GM18907 (cell line): ENCODE data around the gene DMTF1.
"Not testable (repeated sequence)": the region's sequence is repeated elsewhere in the genome, so short reads cannot be mapped to it uniquely, and the experiment has no call there.

Source experiments
- ATAC-seq: cut with Tn5 transposase; IDR thresholded peaks from one replicate; pipeline ENCODE4 v1.9.1; 2021; ENCODE audit warnings: mild to moderate bottlenecking, moderate library complexity; ENCODE audit not compliant: unreplicated experiment

The DMTF1 gene

GRCh38 chr7:87193912-87194311 lies 41.7 kb downstream of the DMTF1 start:
- ATAC-seq = no peak

GRCh38 chr7:87199241-87199640 lies 47.0 kb downstream of the DMTF1 start:
- ATAC-seq = no peak

- ATAC-seq = no peak
Measured at GRCh38 chr7:87199700-87200450, 47.6 kb downstream of the DMTF1 start.

GRCh38 chr7:87202208-87202607 lies 50.0 kb downstream of the DMTF1 start:
- no peak for ATAC-seq

GRCh38 chr7:87202705-87203104 lies 50.5 kb downstream of the DMTF1 start:
- peak; percentile 63 for ATAC-seq

GRCh38 chr7:87203929-87204328 lies 51.7 kb downstream of the DMTF1 start:
- not testable (repeated sequence) for ATAC-seq

- ATAC-seq = no peak
Measured at GRCh38 chr7:87204933-87205332, 52.7 kb downstream of the DMTF1 start.

- ATAC-seq = not testable (repeated sequence)
Measured at GRCh38 chr7:87205701-87206100, 53.4 kb downstream of the DMTF1 start.

- no peak for ATAC-seq
Measured at GRCh38 chr7:87206361-87206760, 54.1 kb downstream of the DMTF1 start.

GRCh38 chr7:87209295-87209924 lies 57.2 kb downstream of the DMTF1 start:
- no peak for ATAC-seq

- ATAC-seq = no peak
Measured at GRCh38 chr7:87210506-87210905, 58.3 kb downstream of the DMTF1 start.

GRCh38 chr7:87212498-87212897 lies 60.2 kb downstream of the DMTF1 start:
- no peak for ATAC-seq

- ATAC-seq = no peak
Measured at GRCh38 chr7:87213252-87213651, 61.0 kb downstream of the DMTF1 start.

GRCh38 chr7:87213811-87214210 lies 61.6 kb downstream of the DMTF1 start:
- no peak for ATAC-seq

GRCh38 chr7:87215046-87215445 lies 62.8 kb downstream of the DMTF1 start:
- ATAC-seq = no peak

- peak; percentile 63 for ATAC-seq
Measured at GRCh38 chr7:87216701-87217508, 64.7 kb downstream of the DMTF1 start.

GRCh38 chr7:87217983-87218653 lies 65.9 kb downstream of the DMTF1 start:
- no peak for ATAC-seq

GRCh38 chr7:87218796-87219544 lies 66.7 kb downstream of the DMTF1 start:
- peak; percentile 12 for ATAC-seq

- peak; percentile 55 for ATAC-seq
Measured at GRCh38 chr7:87219545-87220025, 67.3 kb downstream of the DMTF1 start, which contains the start of gene TMEM243. Gene TMEM243, minus strand, starts transcription at chr7:87219732. Its CDS starts 229 bp downstream, at chr7:87219503.
